K562 (cell line): ENCODE results near the gene ABCB6. TPM values are rescaled to one million over a fixed set of nuclear protein-coding genes. Genes with fewer than 3 reads are reported as not detected.
A peak's percentile ranks its signal among the peaks of the same experiment; 100 is the strongest.

Experiments used
- CBFB ChIP-seq: sonication (generic); formaldehyde crosslinking; IDR thresholded peaks from 2 replicates; pipeline ENCODE4 v1.4.0; 2020; ENCODE audit warnings: mild to moderate bottlenecking, missing genetic modification reagents
- CGGBP1 ChIP-seq: fragments of 250-450 bp; sonication (Bioruptor Pico); IDR thresholded peaks from 2 replicates; pipeline ENCODE4 v1.9.0; 2021; ENCODE audit warnings: mild to moderate bottlenecking
- EGR1 ChIP-seq: fragments of 450-650 bp; conservative IDR thresholded peaks from 2 replicates; pipeline ENCODE4 v1.6.1; 2017; ENCODE audit warnings: mild to moderate bottlenecking
- HDAC1 ChIP-seq, 2 experiments: fragments of 450-650 bp; IDR thresholded peaks; 2 replicates each; pipeline ENCODE4 v1.6.1; 2016 to 2017; ENCODE audit warnings: inconsistent platforms in 1 of 2, mild to moderate bottlenecking in 1 of 2, moderate library complexity in 1 of 2
- KLF10 ChIP-seq: fragments of 250-450 bp; sonication (Bioruptor Pico); IDR thresholded peaks from 2 replicates; pipeline ENCODE4 v1.6.1; 2021; ENCODE audit warnings: matching md5 sums
- MIER1 ChIP-seq: fragments of 450-650 bp; IDR thresholded peaks from 2 replicates; pipeline ENCODE4 v1.6.1; 2016; ENCODE audit warnings: antibody characterized with exemption, mild to moderate bottlenecking, low read depth
- NFIX ChIP-seq: fragments of 250-450 bp; sonication (Bioruptor Pico); IDR thresholded peaks from 2 replicates; pipeline ENCODE4 v1.4.0; 2020; ENCODE audit warnings: low read depth, mild to moderate bottlenecking, moderate library complexity
- POLR2H ChIP-seq: IDR thresholded peaks from 2 replicates; pipeline ENCODE4 v1.6.1; 2016; ENCODE audit warnings: missing genetic modification characterization, low read depth, mild to moderate bottlenecking, control low read depth, missing compliant biosample characterization, moderate library complexity
- TAL1 ChIP-seq: fragments of 450-650 bp; IDR thresholded peaks from 2 replicates; pipeline ENCODE4 v1.6.1; 2016; ENCODE audit warnings: mild to moderate bottlenecking
- TBP ChIP-seq: optimal IDR thresholded peaks from 2 replicates; pipeline ENCODE3; 2011; ENCODE audit warnings: low read depth, low read length, improper control_type of control experiment
- THRA ChIP-seq: fragments of 450-650 bp; IDR thresholded peaks from 2 replicates; pipeline ENCODE4 v1.6.1; 2017; ENCODE audit warnings: mild to moderate bottlenecking, moderate library complexity
- ZBTB2 ChIP-seq: fragments of 450-650 bp; IDR thresholded peaks from 2 replicates; pipeline ENCODE4 v1.6.1; 2016; ENCODE audit warnings: antibody characterized with exemption
- ZNF318 ChIP-seq, 2 experiments: fragments of 450-650 bp; IDR thresholded peaks; 2 replicates each; pipeline ENCODE4 v1.6.1; 2016; ENCODE audit warnings: mild to moderate bottlenecking in 2 of 2, borderline replicate concordance in 1 of 2, low read depth in 1 of 2, moderate library complexity in 1 of 2
- ZNF324 ChIP-seq: fragments of 250-450 bp; sonication (Bioruptor Pico); IDR thresholded peaks from 2 replicates; pipeline ENCODE4 v1.4.0; 2020; ENCODE audit warnings: mild to moderate bottlenecking
- polyA plus RNA-seq, 8 experiments: library from polyadenylated mRNA; depleted of rRNA in 4 of 8; stranded (reverse) in 5 of 8; unstranded in 3 of 8; fragments of >200 nt; fragmentation: Nextera tagmentation in 2 of 8; fragmentation: Illumina TruSeq in 1 of 8; extraction: Ambion mirVana in 2 of 8; extraction: Trizol in 1 of 8; gene quantifications; 2 replicates each; pipeline versions ENCODE4 v1.2.1 to v1.2.3, GENCODE V29; 2011 to 2014; ENCODE audit warnings: inconsistent platforms in 1 of 8, missing spikeins in 1 of 8
- total RNA-seq, 7 experiments: library from RNA; depleted of rRNA in 6 of 7; stranded (reverse); fragments of >200 nt in 6 of 7; fragmentation: Illumina TruSeq in 2 of 7; extraction: Trizol in 2 of 7; gene quantifications; 2 replicates each; pipeline versions ENCODE4 v1.2.1 to v1.2.3, GENCODE V29; 2011 to 2021; ENCODE audit warnings: low replicate concordance in 1 of 7

Gene ABCB6
- total and polyA plus RNA-seq, 9 of the 15 experiments (the other 6 are each of a cell fraction or from before 2014, with no cell fraction given), result 3.7 to 29.8 (median 16.8) TPM

- TF ChIP-seq ZNF318 (IDR thresholded peaks at IDR 0.05; ENCODE audit: borderline replicate concordance in 1 of 2, low read depth in 1 of 2), result no peak
- TF ChIP-seq THRA, result no peak
- TF ChIP-seq CBFB, result no peak
- TF ChIP-seq CGGBP1 (CRISPR knock-in tag), result no peak
- no peak for TF ChIP-seq MIER1
- TF ChIP-seq EGR1, result no peak
- peak; percentile 56; the same call in 1 of the 2 replicates for TF ChIP-seq ZBTB2
- peak in 1 of 2 experiments; percentile 51; a peak in 1 of 4 replicates for TF ChIP-seq HDAC1 (IDR thresholded peaks at IDR 0.05)
- TF ChIP-seq KLF10, result no peak
- TF ChIP-seq NFIX (CRISPR knock-in tag), result no peak
- TF ChIP-seq TBP, result peak; percentile 41
- TF ChIP-seq POLR2H (tag), result peak; percentile 65
- no peak for TF ChIP-seq ZNF324 (CRISPR knock-in tag)
- no peak for TF ChIP-seq TAL1
Measured at GRCh38 chr2:219177552-219178376, 41.0 kb downstream of the ABCB6 start, which contains the start of gene RETREG2 (continued).
